Gastrocnemius medialis (tissue), 4 donors: ENCODE results near the gene TMTC3. TPM values are rescaled to one million over a fixed set of nuclear protein-coding genes. Genes with fewer than 3 reads are reported as not detected.

ENCODE experiments used
- ATAC-seq, 2 donors: fragments of 150-250 bp; one replicate each; pipeline ENCODE4 v1.9.1; 2016
- DNase-seq, 2 donors: peaks; one replicate each; pipeline ENCODE4 v3.0.0-alpha.2; 2019
- H3K27ac ChIP-seq, 4 donors: fragments of 200-600 bp; sonication (generic); 1 replicate in 1 of 4; 2 replicates in 3 of 4; pipeline ENCODE4 v1.5.1; 2016 to 2018; ENCODE audit warnings: mild to moderate bottlenecking in 2 of 4, moderate library complexity in 1 of 4
- H3K27me3 ChIP-seq, 3 donors: fragments of 200-600 bp; sonication (generic) in 2 of 3; 1 replicate in 1 of 3; 2 replicates in 2 of 3; pipeline versions ENCODE4 v1.5.1 to v1.6.0; 2016 to 2019; ENCODE audit warnings: mild to moderate bottlenecking in 1 of 3, moderate library complexity in 1 of 3
- H3K36me3 ChIP-seq, 2 donors: fragments of 200-600 bp; sonication (generic) in 1 of 2; one replicate each; pipeline ENCODE4 v1.5.1; 2017 to 2018
- H3K4me1 ChIP-seq, 2 donors: fragments of 200-600 bp; sonication (generic) in 1 of 2; one replicate each; pipeline ENCODE4 v1.5.1; 2016 to 2017; ENCODE audit warnings: mild to moderate bottlenecking in 2 of 2
- H3K4me3 ChIP-seq, 4 donors: fragments of 200-600 bp; sonication (generic) in 3 of 4; 1 replicate in 1 of 4; 2 replicates in 3 of 4; pipeline ENCODE4 v1.5.1; 2016 to 2019; ENCODE audit warnings: mild to moderate bottlenecking in 2 of 4
- H3K9me3 ChIP-seq, 3 donors: fragments of 200-600 bp; sonication (generic) in 2 of 3; 1 replicate in 1 of 3; 2 replicates in 2 of 3; pipeline ENCODE4 v1.5.1; 2016 to 2019
- POLR2A ChIP-seq, 2 donors: fragments of 450-650 bp; IDR thresholded peaks; one replicate each; pipeline ENCODE4 v1.6.1; 2017; ENCODE audit warnings: antibody characterized with exemption in 2 of 2, mild to moderate bottlenecking in 2 of 2, moderate library complexity in 2 of 2
- in situ Hi-C, 4 donors: fragments of 200-750 bp; cut with MboI; loops; one replicate each; pipeline versions ENCODE4 v1.15.0 to v1.8.0; 2017; ENCODE audit warnings: low sequenced_read_pairs in 4 of 4
- intact Hi-C: fragments of 100-400 bp; cut with DNase I; formaldehyde crosslinking; loops from one replicate; pipeline ENCODE4 v1.15.1; 2023; ENCODE audit warnings: low total_unique reads
- total RNA-seq, 4 donors: library from RNA; depleted of rRNA; stranded (reverse); fragments of >200 nt; gene quantifications; one replicate each; pipeline versions ENCODE4 v1.1.0 to v1.2.3, GENCODE V29; 2016
- TF ChIP-seq, protein P1 (sequence below), 5 experiments: fragments of 450-650 bp in 3 of 5; fragments of 200-600 bp in 2 of 5; sonication (generic) in 2 of 5; IDR thresholded peaks in 4 of 5; conservative IDR thresholded peaks in 1 of 5; 1 replicate in 4 of 5; 2 replicates in 1 of 5; pipeline ENCODE4 v1.5.1; 2016 to 2019; ENCODE audit warnings: antibody characterized with exemption in 5 of 5, mild to moderate bottlenecking in 3 of 5, moderate library complexity in 3 of 5

The TMTC3 gene
- total RNA-seq, 4 donors from 2014 or later = 4.9 to 15.9 (median 6.6) TPM

DNA sequence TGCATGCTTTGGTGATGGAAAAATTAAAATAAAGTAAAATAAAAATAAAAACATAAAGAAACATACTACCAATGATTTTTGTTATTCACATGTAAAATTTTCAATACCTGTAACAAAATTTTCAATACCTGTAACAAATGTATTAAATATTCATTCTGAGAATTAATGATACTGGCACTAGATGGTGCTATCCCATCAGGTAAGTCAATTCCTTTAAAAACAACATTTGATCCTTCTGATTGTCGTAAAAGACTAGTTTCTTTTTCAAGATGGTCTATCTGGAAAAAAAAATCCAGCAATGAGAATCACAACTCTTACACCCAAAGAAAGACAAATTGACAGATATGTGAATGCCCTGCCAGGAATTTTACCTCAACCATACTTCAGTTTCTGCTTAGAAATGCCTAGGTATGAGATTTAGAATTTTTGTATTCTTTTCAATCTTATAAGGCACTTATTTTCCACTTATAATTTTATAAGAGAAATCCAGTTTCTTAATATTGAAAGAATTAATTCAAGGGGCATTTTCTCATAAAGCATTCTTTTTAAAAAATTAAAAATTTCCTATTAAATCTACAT, 30.9 kb upstream of the TMTC3 start:
- DNase-seq (no peak), ATAC-seq (no peak)
- Histone ChIP-seq H3K27me3 (no peaks in the 10 kb centered on the region), H3K9me3 (no peaks in the 10 kb centered on the region), H3K4me1 (no peaks in the 10 kb centered on the region), H3K27ac (no peak overlapping the region), H3K36me3 (peaks cover 0 to 52% of the 10 kb centered on the region in 2 donors), H3K4me3 (peak overlapping the region in 2 of 4 donors; percentile 14 to 29)
- intact Hi-C loops = loop anchor here (10.0 kb wide), 1 partner anchor 884 kb away; no protein-coding TSS in a partner anchor
- in situ Hi-C loops = loop anchor here in 2 of 4 donors (25.0 kb wide), 2 partner anchors 876 to 1376 kb away; no protein-coding TSS in a partner anchor
- TF ChIP-seq POLR2A (IDR thresholded peaks at IDR 0.05) = no peak
- TF ChIP-seq, protein P1, sequence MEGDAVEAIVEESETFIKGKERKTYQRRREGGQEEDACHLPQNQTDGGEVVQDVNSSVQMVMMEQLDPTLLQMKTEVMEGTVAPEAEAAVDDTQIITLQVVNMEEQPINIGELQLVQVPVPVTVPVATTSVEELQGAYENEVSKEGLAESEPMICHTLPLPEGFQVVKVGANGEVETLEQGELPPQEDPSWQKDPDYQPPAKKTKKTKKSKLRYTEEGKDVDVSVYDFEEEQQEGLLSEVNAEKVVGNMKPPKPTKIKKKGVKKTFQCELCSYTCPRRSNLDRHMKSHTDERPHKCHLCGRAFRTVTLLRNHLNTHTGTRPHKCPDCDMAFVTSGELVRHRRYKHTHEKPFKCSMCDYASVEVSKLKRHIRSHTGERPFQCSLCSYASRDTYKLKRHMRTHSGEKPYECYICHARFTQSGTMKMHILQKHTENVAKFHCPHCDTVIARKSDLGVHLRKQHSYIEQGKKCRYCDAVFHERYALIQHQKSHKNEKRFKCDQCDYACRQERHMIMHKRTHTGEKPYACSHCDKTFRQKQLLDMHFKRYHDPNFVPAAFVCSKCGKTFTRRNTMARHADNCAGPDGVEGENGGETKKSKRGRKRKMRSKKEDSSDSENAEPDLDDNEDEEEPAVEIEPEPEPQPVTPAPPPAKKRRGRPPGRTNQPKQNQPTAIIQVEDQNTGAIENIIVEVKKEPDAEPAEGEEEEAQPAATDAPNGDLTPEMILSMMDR (IDR thresholded peaks at IDR 0.05 in 4 of 5, conservative IDR thresholded peaks at IDR 0.05 in 1 of 5) = peak in 3 of 5 experiments; percentile 16 to 37 (median 35)

DNA sequence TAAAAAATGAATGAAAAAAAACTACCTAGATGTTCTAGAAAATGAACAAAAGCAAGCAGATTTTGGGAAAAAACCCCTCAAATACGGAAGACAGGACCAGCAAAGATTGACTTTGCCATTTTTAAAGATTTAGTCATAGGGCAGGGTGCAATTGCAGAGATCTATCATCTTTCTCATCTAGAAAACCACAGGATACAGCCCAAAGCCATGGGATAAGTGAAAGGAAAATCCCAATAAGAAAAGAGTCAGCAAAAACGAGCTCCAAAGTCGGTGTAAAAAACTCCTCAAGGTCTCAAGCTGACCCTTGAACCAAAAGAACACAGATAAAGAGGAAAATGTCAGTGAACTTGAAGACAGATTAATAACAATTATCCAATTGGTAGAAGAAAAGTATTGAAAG, 28.2 kb upstream of the TMTC3 start:
- Histone ChIP-seq H3K27ac (no peak overlapping the region), H3K4me3 (no peak overlapping the region), H3K27me3 (no peaks in the 10 kb centered on the region), H3K9me3 (no peaks in the 10 kb centered on the region), H3K4me1 (no peaks in the 10 kb centered on the region), H3K36me3 (peaks cover 0 to 53% of the 10 kb centered on the region in 2 donors)
- no peak for DNase-seq
- no peak for ATAC-seq
- intact Hi-C loops (loop anchor here (10.0 kb wide), 1 partner anchor 881 kb away; no protein-coding TSS in a partner anchor), in situ Hi-C loops (loop anchor here in 2 of 4 donors (25.0 kb wide), 2 partner anchors 873 to 1373 kb away; no protein-coding TSS in a partner anchor)
- TF ChIP-seq, protein P1 (IDR thresholded peaks at IDR 0.05 in 4 of 5, conservative IDR thresholded peaks at IDR 0.05 in 1 of 5) = no peak
- no peak for TF ChIP-seq POLR2A (IDR thresholded peaks at IDR 0.05)

DNA sequence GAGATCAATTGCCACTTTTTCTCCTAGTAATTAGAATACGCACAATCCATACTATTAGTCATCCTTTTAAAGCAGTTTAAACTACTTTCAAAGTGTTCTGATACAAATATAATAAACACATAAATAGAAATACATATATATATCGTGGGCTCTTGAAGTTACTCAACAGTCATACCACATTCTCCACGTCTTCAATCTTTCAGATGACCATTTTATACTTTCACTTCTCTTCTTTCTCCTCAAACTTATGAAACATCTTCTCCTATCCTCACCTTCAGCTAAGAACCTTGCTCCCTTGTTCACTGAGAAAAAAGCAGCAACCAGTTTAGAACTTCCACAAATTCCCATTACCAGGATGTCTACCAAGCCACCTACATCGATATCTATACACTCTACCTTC, 19.4 kb upstream of the TMTC3 start:
- intact Hi-C loops (no loop called here), in situ Hi-C loops (loop anchor here in 2 of 4 donors (25.0 kb wide), 2 partner anchors 865 to 1365 kb away; no protein-coding TSS in a partner anchor)
- no peak for ATAC-seq
- Histone ChIP-seq H3K27ac (no peak overlapping the region), H3K4me3 (no peak overlapping the region), H3K27me3 (no peaks in the 10 kb centered on the region), H3K9me3 (no peaks in the 10 kb centered on the region), H3K36me3 (peaks cover 0 to 49% of the 10 kb centered on the region in 2 donors), H3K4me1 (no peaks in the 10 kb centered on the region)
- TF ChIP-seq, protein P1 (IDR thresholded peaks at IDR 0.05 in 4 of 5, conservative IDR thresholded peaks at IDR 0.05 in 1 of 5) = no peak
- no peak for TF ChIP-seq POLR2A (IDR thresholded peaks at IDR 0.05)
- no peak for DNase-seq

DNA sequence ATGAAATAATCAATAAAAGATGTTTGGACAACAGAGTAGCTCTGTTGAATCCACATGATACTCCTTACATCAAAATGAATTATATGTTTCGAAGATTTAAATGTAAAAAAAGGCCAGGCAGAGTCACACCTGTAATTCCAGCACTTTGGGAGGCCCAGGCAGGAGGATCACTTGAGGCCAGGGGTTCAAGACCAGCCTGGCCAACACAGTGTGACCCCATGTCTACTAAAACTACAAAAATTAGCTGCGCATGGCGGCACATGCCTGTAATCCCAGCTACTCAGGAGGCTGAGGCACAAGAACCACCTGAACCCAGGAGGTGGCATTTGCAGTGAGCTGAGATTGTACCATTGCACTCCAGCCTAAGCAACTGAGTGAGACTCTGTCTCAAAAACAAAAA, 15.0 kb upstream of the TMTC3 start:
- DNase-seq (no peak), ATAC-seq (no peak)
- Histone ChIP-seq H3K9me3 (no peaks in the 10 kb centered on the region), H3K27ac (no peak overlapping the region), H3K27me3 (no peaks in the 10 kb centered on the region), H3K36me3 (peaks cover 0 to 38% of the 10 kb centered on the region in 2 donors), H3K4me1 (peaks cover 0 to 2% of the 10 kb centered on the region in 2 donors), H3K4me3 (no peak overlapping the region)
- intact Hi-C loops (no loop called here), in situ Hi-C loops (loop anchor here in 2 of 4 donors (25.0 kb wide), 2 partner anchors 860 to 885 kb away; no protein-coding TSS in a partner anchor)
- TF ChIP-seq POLR2A (IDR thresholded peaks at IDR 0.05) = no peak
- TF ChIP-seq, protein P1 (IDR thresholded peaks at IDR 0.05 in 4 of 5, conservative IDR thresholded peaks at IDR 0.05 in 1 of 5) = no peak
